ENCODE measurements around the gene DHRS7B.

The DHRS7B gene

DNA sequence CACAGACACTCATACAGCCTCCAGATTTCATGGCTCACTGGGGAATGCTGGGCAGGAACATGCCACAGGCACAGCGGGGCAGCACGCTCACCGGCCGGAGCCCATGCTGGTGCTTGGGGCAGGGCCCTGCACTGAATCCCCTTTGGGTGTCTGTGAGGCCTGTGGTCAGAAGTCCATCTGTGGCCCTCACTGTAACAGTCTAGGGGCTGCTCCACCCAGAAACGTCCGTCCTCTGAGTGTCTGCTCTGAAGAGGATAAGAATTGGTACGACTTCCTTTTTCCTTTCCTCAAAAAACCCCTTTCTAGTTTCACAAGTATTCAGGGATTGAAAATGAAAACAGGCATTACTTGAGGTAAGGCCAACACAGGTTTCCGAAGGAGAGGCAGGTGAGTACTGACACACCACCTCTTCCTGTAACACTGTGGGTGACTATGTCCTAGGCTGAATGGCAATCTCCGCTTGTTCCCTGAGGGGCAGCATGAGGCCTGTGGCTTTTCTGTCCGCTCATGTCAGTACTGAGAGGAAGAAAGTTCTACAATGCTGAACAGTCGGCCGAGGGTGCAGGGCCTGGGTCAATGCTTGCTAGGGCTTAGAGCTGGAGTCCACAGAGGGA, 44.7 kb downstream of the DHRS7B start:
- TF ChIP-seq, protein P1, sequence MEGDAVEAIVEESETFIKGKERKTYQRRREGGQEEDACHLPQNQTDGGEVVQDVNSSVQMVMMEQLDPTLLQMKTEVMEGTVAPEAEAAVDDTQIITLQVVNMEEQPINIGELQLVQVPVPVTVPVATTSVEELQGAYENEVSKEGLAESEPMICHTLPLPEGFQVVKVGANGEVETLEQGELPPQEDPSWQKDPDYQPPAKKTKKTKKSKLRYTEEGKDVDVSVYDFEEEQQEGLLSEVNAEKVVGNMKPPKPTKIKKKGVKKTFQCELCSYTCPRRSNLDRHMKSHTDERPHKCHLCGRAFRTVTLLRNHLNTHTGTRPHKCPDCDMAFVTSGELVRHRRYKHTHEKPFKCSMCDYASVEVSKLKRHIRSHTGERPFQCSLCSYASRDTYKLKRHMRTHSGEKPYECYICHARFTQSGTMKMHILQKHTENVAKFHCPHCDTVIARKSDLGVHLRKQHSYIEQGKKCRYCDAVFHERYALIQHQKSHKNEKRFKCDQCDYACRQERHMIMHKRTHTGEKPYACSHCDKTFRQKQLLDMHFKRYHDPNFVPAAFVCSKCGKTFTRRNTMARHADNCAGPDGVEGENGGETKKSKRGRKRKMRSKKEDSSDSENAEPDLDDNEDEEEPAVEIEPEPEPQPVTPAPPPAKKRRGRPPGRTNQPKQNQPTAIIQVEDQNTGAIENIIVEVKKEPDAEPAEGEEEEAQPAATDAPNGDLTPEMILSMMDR (IDR thresholded peaks at IDR 0.05; ENCODE audit: control insufficient read depth, extremely low read depth, insufficient read depth), result no peak
- DNase-seq (ENCODE audit: low read depth), result no peak
- H3K4me3 ChIP-seq (ENCODE audit: low read depth, low read length), result no peak overlapping the region

DNA sequence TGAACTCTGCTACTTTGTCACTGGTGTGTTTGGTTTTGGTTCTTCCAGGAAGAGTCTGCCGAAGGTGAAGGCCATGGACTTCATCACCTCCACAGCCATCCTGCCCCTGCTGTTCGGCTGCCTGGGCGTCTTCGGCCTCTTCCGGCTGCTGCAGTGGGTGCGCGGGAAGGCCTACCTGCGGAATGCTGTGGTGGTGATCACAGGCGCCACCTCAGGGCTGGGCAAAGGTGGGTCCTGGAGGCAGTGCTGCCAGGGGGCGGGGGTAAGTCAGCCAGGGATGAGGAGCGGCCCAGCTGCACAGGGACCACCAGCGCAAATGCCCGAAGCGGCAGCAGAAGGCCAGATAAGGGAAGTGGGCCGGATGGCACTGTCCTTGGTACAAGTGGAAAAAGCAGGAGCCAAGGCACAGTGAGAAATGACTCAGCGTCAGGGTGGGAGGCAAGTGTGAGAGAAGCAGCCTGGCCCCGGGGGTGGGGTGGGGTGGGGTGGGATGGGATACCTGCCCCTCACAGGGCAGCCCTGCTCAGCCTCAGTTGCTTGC, 45.3 kb downstream of the DHRS7B start:
- no peak for DNase-seq (ENCODE audit: low read depth)
- H3K4me3 ChIP-seq (ENCODE audit: low read depth, low read length), result no peak overlapping the region
- TF ChIP-seq, protein P1 (IDR thresholded peaks at IDR 0.05; ENCODE audit: control insufficient read depth, extremely low read depth, insufficient read depth), result no peak

DNA sequence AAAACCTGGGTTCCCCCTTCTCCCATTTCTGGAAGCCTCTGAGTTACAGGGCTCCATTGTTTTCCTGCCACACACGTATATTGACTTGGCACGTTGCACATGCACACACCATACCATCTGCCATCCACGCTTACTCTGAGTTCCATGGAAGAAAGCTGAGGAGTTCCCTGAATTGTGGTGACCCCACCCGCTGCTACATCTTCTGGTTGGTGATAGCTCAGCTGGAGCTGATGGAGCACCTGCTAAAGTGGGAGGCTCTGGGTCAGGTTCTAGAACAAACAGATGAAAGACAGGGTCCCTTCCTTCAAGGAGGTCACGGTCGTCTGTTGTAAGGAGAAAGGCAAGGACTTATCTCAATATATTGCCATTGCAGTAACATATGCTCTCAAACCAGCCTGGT, 46.1 kb downstream of the DHRS7B start:
- TF ChIP-seq, protein P1 (IDR thresholded peaks at IDR 0.05; ENCODE audit: control insufficient read depth, extremely low read depth, insufficient read depth), result no peak
- H3K4me3 ChIP-seq (ENCODE audit: low read depth, low read length), result no peak overlapping the region
- no peak for DNase-seq (ENCODE audit: low read depth)

- TF ChIP-seq, protein P1 (IDR thresholded peaks at IDR 0.05; ENCODE audit: control insufficient read depth, extremely low read depth, insufficient read depth), result no peak
- no peak overlapping the region for H3K4me3 ChIP-seq (ENCODE audit: low read depth, low read length)
- DNase-seq (ENCODE audit: low read depth), result no peak
Measured at GRCh38 chr17:21173543-21173942, 46.8 kb downstream of the DHRS7B start.

- H3K4me3 ChIP-seq (ENCODE audit: low read depth, low read length), result no peak overlapping the region
- DNase-seq (ENCODE audit: low read depth), result no peak
- TF ChIP-seq, protein P1 (IDR thresholded peaks at IDR 0.05; ENCODE audit: control insufficient read depth, extremely low read depth, insufficient read depth), result no peak
Measured at GRCh38 chr17:21174186-21174585, 47.4 kb downstream of the DHRS7B start.

- no peak for DNase-seq (ENCODE audit: low read depth)
- no peak overlapping the region for H3K4me3 ChIP-seq (ENCODE audit: low read depth, low read length)
- TF ChIP-seq, protein P1 (IDR thresholded peaks at IDR 0.05; ENCODE audit: control insufficient read depth, extremely low read depth, insufficient read depth), result no peak
Measured at GRCh38 chr17:21174713-21175112, 47.9 kb downstream of the DHRS7B start.
